ENCODE results near the gene CIITA.

Gene CIITA

DNA sequence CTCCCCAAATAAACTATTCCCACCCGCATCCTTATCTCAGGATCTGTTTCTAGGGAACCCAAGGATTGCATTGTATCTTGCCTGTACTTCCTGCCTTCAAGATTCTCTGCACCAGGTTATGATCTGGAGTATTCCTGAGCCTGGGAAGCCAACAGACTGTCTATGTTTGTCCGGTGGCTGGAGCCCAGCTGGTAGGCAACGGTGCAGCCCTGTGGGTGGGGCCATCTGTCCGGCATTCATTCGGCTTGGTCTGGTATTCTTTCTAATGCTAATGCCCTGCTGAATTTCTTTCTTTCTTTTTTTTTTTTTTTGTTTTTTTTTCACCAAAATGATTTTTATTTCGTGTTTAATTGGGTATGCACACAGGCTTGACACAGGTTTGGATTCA, 37.7 kb upstream of the CIITA start:
- no peak overlapping the region for H3K27ac Mint-ChIP-seq
- H3K4me3 Mint-ChIP-seq: no peak overlapping the region
- no peaks in the 10 kb centered on the region for H3K9me3 Mint-ChIP-seq
- peaks cover 20% of the 10 kb centered on the region for H3K4me1 Mint-ChIP-seq (ENCODE audit: low read depth)
- H3K27me3 Mint-ChIP-seq: peaks cover 6% of the 10 kb centered on the region
- no peaks in the 10 kb centered on the region for H3K36me3 Mint-ChIP-seq (ENCODE audit: low read depth)

DNA sequence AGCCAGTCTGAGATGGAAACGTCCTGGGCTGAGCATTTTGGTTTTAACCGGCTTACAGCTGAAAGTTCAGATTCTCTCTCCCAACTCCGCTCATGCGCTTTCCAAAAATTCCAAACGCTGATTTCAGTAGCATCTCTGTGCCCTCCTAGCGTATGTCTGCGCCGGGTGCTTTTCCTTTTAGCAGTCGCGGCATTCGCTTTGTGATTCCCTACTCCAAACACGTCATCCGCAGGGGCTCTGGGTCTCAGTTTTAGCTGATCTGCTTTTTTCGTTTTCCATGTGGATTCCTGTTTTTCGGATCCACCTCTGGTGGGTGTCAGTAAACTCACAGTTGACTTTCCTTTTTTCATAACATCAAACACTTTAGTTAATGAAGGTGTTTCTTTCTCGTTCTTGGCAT, 36.3 kb upstream of the CIITA start:
- Mint-ChIP-seq H3K4me3 (no peak overlapping the region), H3K4me1 (ENCODE audit: low read depth) (peaks cover 16% of the 10 kb centered on the region), H3K27ac (no peak overlapping the region), H3K36me3 (ENCODE audit: low read depth) (no peaks in the 10 kb centered on the region), H3K27me3 (peaks cover 12% of the 10 kb centered on the region), H3K9me3 (no peaks in the 10 kb centered on the region)

DNA sequence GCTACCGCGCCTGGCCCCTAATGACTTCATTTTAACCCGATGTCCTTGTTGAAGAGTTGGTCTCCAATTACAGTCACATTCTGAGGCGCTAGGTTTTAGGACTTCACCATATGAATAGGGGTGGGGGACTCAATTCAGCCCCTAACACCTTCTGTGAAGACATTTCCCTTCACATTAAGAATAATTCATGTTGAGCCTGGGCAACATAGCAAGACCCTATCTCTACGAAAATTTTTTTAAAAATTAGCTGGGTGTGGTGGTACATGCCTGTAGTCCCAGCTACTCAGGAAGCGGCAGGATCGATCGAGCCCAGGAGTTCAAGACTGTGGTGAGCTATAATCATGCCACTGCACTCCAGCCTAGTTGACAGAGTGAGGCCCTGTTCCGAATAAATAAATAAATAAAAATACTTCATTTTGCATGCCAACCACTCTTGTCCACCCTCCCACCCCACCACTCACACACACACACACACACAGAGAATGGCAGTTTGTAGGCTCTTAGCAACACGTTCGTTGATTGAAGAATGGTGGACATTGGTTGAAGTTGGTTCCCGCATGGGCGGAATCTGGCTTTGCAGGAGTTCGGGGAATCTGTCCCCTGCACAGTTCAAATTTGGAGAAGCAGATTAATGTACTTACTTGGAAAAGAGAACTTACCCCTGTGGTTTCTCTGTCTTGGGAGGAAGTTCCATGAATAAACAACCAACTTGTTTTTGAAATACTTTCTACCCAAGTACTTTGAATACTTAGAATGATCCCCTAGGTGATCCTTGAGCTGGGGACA, 30.6 kb upstream of the CIITA start:
- H3K27me3 Mint-ChIP-seq: peaks cover 13% of the 10 kb centered on the region
- H3K4me1 Mint-ChIP-seq (ENCODE audit: low read depth): peaks cover 7% of the 10 kb centered on the region
- H3K36me3 Mint-ChIP-seq (ENCODE audit: low read depth): no peaks in the 10 kb centered on the region
- H3K27ac Mint-ChIP-seq: no peak overlapping the region
- H3K9me3 Mint-ChIP-seq: no peaks in the 10 kb centered on the region
- no peak overlapping the region for H3K4me3 Mint-ChIP-seq

DNA sequence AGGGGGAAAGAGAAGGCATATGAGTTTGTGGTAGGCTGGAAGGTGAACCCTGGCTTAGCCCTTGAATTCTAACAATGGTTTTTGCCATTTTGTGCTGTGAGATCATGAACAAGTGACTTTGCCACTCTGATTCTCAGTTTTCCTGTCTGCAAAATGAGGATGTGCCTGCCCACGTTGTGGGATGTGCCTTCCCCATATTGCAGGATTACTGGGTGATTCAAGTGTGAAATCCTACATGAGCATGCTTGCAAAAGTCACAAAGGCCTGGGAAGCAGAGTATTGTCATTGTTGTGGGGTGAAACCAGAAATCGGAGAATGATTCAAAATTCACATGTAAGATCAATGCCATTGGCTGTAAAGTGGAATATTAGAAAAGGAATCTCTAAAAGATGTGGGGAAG, 29.8 kb upstream of the CIITA start:
- Mint-ChIP-seq H3K27me3 (peaks cover 13% of the 10 kb centered on the region), H3K9me3 (no peaks in the 10 kb centered on the region), H3K4me3 (no peak overlapping the region), H3K36me3 (ENCODE audit: low read depth) (no peaks in the 10 kb centered on the region), H3K27ac (no peak overlapping the region), H3K4me1 (ENCODE audit: low read depth) (peaks cover 9% of the 10 kb centered on the region)

DNA sequence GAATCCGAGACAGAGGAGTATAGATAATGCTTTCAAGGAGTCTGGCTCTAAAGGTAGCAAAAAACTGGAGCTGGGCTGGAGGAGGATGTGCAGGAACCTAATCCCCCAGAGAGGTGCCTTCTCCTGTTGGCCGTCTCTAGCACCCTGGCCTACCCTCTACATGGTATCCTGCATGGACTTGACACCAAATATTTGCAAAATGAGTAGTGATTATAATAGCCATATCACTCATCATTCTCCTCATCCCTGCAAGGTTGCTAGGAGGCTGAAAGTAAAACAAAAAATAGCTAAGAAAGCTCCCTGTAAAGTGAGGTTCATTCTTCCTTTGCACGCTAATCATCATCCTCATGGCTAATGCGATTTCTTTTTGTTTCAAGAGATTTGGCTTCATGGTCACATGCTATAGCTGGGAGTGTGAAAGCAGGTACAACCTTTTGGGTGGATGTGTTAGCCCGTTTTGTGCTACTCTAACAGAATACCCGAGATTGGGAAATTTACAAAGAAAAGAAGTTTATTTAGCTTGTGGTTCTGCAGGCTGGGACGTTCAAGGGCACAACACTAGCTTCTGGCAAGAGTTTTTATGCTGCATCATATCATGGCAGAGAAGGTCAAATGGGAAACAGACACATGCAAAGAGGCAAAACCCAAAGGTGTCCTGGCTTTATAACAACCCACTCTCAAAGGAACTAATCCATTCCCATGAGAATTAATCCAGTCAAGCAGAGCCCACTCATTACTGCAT, 27.1 kb upstream of the CIITA start:
- Mint-ChIP-seq H3K9me3 (no peaks in the 10 kb centered on the region), H3K4me1 (ENCODE audit: low read depth) (peaks cover 17% of the 10 kb centered on the region), H3K36me3 (ENCODE audit: low read depth) (no peaks in the 10 kb centered on the region), H3K27me3 (peaks cover 13% of the 10 kb centered on the region), H3K27ac (no peak overlapping the region), H3K4me3 (no peak overlapping the region)

DNA sequence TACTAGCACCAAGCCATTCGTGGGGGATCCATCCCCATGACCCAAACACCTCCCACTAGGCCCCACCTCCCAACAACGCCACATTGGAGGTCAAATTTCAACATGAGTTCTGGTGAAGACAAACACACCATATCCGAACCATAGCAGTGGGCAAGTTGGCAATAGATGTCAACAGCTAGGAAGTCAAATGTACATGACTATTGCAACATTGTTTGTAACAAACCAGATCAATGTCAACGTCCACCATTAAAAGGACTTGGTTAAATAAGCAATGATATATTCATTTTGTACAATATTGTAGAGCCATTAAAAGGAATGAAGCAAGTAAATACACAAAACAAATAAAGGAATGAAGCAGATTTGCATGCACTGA, 26.5 kb upstream of the CIITA start:
- Mint-ChIP-seq H3K9me3 (no peaks in the 10 kb centered on the region), H3K4me3 (no peak overlapping the region), H3K27me3 (peaks cover 8% of the 10 kb centered on the region), H3K27ac (no peak overlapping the region), H3K36me3 (ENCODE audit: low read depth) (no peaks in the 10 kb centered on the region), H3K4me1 (ENCODE audit: low read depth) (peaks cover 17% of the 10 kb centered on the region)

DNA sequence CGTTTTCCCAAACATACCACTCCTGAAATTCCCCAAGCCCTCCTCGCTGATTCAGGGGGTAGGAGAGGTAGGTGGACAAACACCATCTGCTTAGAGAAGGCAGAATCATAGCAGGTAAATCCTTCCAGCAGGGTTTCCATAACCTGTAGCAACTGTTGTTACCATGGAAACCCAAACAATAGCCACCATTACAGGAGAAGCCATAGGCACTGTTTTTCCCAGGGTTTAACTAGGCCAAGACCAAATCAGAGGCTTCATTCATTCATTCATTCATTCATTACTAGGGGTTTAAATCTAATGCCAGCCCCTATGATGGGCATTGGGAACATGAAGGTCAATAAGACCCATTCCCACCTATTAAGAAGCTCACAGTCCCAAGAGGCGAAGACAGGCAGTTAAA, 25.5 kb upstream of the CIITA start:
- Mint-ChIP-seq H3K4me1 (ENCODE audit: low read depth) (peaks cover 17% of the 10 kb centered on the region), H3K27me3 (peaks cover 7% of the 10 kb centered on the region), H3K4me3 (no peak overlapping the region), H3K27ac (no peak overlapping the region), H3K36me3 (ENCODE audit: low read depth) (no peaks in the 10 kb centered on the region), H3K9me3 (no peaks in the 10 kb centered on the region)

DNA sequence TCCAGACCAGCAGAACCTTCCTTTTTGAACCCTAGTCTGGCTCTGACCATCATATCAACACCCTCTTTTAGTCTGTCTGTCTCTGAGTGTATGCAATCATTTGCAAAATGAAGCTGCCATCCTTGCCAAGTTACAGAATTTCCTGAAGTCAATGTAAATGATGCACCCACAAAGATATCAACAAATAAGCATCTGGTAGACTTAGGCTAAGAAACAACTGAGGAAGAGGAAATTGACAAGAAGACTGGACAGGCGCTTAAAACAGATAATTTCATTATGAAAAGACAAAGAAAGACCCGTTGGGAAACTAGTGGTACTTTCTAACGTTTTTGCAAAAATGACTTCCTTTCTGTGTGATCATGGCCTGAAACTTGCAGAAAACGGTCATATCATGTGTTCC, 24.7 kb upstream of the CIITA start:
- Mint-ChIP-seq H3K27ac (no peak overlapping the region), H3K4me3 (no peak overlapping the region), H3K9me3 (no peaks in the 10 kb centered on the region), H3K4me1 (ENCODE audit: low read depth) (peaks cover 15% of the 10 kb centered on the region), H3K36me3 (ENCODE audit: low read depth) (no peaks in the 10 kb centered on the region), H3K27me3 (peaks cover 7% of the 10 kb centered on the region)

DNA sequence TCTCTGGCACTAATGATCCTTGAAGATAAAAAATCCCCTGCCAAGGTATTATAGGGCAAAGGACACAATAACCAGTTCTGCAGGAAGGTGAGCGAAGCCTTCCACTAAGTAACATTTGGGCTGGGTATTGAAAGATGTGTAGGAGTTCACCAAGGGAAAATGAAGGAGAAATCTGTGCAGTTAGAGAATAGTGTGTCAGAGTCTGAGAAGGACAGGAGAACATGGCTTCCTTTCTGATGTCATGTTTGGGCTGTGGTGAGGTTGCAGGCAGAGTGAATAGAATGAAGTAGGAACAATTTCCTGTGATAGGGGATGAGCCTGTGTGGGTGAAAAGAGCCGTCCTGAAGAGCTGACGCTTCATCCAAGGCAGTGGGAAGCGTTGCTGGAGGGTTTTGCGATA, 24.1 kb upstream of the CIITA start:
- Mint-ChIP-seq H3K27ac (peak overlapping the region; percentile 1), H3K9me3 (no peaks in the 10 kb centered on the region), H3K36me3 (ENCODE audit: low read depth) (no peaks in the 10 kb centered on the region), H3K4me3 (no peak overlapping the region), H3K27me3 (peaks cover 7% of the 10 kb centered on the region), H3K4me1 (ENCODE audit: low read depth) (peaks cover 13% of the 10 kb centered on the region)

DNA sequence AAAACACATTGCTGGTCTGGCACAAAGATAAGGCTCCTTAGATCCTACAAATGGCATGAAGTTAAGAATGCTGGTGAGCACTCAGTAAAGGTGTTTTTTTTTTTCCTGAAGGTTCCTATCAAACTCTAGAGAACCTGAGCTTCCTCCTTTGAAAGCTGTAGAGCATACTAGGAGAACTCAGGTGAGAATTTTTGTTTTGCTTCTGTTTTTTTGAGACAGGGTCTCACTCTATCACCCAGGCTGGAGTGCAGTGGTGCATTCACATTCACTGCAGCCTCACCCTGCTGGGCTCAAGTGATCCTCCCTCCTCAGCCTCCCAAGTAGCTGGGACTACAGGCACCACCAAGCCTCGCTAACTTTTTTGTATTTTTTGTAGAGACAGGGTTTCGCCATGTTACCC, 21.0 kb upstream of the CIITA start:
- no peaks in the 10 kb centered on the region for H3K36me3 Mint-ChIP-seq (ENCODE audit: low read depth)
- peaks cover 5% of the 10 kb centered on the region for H3K27me3 Mint-ChIP-seq
- no peak overlapping the region for H3K4me3 Mint-ChIP-seq
- H3K4me1 Mint-ChIP-seq (ENCODE audit: low read depth): peaks cover 13% of the 10 kb centered on the region
- H3K9me3 Mint-ChIP-seq: peaks cover 10% of the 10 kb centered on the region
- no peak overlapping the region for H3K27ac Mint-ChIP-seq

DNA sequence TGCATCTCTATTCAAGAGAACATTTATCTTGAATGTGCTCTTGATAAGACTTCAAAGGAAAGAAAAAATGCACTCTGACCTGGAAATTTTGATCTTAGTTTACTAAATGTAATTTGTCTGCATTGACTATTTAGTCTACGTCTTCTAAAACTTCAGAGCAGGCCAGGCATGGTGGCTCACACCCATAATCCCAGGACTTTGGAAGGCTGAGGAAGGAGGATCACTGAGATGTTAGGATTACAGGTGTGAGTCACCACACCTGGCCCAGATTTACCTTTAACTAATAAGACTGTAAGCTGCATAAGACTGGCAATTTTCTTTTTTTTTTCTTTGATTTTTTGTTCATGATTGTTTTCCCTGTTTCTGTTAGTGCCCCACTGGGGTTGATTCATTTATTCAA, 18.8 kb upstream of the CIITA start:
- H3K27ac Mint-ChIP-seq: no peak overlapping the region
- H3K36me3 Mint-ChIP-seq (ENCODE audit: low read depth): no peaks in the 10 kb centered on the region
- peaks cover 10% of the 10 kb centered on the region for H3K9me3 Mint-ChIP-seq
- H3K27me3 Mint-ChIP-seq: peaks cover 13% of the 10 kb centered on the region
- H3K4me1 Mint-ChIP-seq (ENCODE audit: low read depth): peaks cover under 1% of the 10 kb centered on the region
- no peak overlapping the region for H3K4me3 Mint-ChIP-seq

DNA sequence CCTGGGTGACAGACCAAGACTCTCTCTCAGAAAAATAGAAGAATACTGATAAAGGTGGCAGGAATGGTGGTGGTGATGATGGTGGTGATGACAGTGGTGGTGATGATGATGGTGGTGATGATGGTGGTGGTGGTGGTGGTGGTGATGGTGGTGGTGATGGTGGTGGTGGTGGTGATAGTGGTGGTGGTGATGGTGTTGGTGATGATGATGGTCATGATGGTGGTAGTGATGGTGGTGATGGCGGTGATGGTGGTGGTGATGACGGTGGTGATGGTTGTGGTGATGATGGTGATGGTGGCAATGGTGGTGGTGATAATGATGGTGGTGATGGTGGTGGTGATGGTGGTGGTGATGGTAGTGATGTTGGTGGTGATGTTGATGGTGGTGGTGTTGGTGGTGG, 18.0 kb upstream of the CIITA start:
- peaks cover 10% of the 10 kb centered on the region for H3K9me3 Mint-ChIP-seq
- peaks cover 17% of the 10 kb centered on the region for H3K27me3 Mint-ChIP-seq
- H3K4me3 Mint-ChIP-seq: no peak overlapping the region
- no peaks in the 10 kb centered on the region for H3K4me1 Mint-ChIP-seq (ENCODE audit: low read depth)
- H3K36me3 Mint-ChIP-seq (ENCODE audit: low read depth): no peaks in the 10 kb centered on the region
- H3K27ac Mint-ChIP-seq: no peak overlapping the region

DNA sequence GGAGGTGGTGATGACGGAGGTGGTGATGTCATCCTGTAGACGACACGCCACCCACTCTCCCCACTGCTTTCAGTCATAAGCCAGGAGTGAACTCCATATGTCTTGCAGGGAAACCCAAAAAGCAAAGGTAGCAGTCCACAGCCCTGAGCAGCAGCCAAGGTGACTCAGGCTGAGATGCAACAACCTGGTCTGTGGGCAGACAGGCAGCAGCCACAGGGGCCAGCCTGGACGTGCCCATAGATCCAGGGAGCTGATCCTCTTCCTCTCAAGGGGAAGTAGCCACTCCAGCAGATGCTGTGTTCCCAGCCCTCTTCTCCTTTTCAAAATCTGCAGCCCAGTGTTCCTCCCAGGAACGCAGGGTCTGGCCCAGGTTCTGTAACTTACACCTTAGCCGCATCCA, 17.3 kb upstream of the CIITA start:
- Mint-ChIP-seq H3K9me3 (peaks cover 10% of the 10 kb centered on the region), H3K27me3 (peaks cover 19% of the 10 kb centered on the region), H3K27ac (no peak overlapping the region), H3K36me3 (ENCODE audit: low read depth) (no peaks in the 10 kb centered on the region), H3K4me1 (ENCODE audit: low read depth) (no peaks in the 10 kb centered on the region), H3K4me3 (no peak overlapping the region)

DNA sequence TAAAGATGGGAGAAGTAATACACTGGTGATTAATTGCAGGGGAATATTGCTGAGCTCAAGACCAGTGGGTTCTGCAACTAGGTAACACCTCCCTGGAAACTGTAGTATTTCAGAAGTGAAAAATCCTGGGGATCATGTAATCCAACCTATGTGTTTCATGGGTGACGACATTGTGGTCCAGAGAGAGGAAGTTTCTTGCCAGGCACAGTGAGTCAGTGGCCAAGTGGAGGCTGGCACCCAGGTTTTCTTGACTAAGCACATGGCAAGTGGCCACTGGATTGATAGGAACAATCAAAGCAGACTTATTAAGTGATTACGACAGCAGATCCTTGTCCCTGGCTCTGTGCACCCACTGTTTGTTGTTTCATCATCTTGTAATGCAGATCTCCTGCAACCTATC, 14.6 kb upstream of the CIITA start:
- no peak overlapping the region for H3K27ac Mint-ChIP-seq
- H3K9me3 Mint-ChIP-seq: peaks cover 10% of the 10 kb centered on the region
- H3K4me3 Mint-ChIP-seq: no peak overlapping the region
- H3K4me1 Mint-ChIP-seq (ENCODE audit: low read depth): peaks cover 4% of the 10 kb centered on the region
- no peaks in the 10 kb centered on the region for H3K36me3 Mint-ChIP-seq (ENCODE audit: low read depth)
- H3K27me3 Mint-ChIP-seq: peaks cover 28% of the 10 kb centered on the region

DNA sequence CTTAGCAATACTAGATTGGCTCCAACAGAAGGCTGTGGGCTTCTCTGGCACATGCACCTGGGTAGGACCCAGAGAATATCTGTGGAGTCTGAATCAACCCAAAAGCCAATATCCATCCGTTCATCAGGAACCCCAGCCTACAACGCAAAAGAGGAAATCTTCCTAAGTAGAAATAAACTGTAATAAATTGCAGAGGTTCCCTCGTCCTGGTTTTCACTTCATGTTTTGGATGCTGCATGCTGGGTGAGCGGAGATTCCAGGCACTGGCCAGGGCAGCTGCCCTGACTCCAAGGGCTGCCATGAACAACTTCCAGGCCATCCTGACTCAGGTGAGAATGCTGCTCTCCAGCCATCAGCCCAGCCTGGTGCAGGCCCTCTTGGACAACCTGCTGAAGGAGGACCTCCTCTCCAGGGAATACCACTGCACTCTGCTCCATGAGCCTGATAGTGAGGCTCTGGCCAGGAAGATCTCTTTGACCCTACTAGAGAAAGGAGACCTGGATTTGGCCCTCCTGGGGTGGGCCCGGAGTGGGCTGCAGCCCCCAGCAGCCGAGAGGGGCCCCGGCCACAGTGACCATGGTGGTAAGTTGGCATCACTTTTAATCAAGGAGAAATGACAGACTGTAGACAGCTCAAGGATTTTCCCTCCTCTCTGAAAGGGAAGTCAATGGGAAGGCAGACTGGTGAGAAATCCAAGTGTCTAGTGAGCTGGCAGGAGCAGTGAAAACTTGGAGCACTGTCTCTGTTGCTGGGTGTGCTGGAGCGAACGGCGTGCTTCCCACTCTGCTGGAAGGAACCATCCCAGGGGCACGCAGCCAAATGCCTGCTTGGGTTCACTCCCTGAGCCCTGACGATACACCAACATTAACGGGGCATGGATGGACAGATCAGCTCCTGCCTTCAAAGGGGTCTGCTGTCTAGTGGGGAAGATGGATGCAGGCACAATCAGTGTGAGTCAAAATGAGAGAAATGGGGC, 10.7 kb upstream of the CIITA start:
- H3K27me3 Mint-ChIP-seq: peaks cover 32% of the 10 kb centered on the region
- peaks cover 39% of the 10 kb centered on the region for H3K4me1 Mint-ChIP-seq (ENCODE audit: low read depth)
- no peaks in the 10 kb centered on the region for H3K36me3 Mint-ChIP-seq (ENCODE audit: low read depth)
- no peak overlapping the region for H3K27ac Mint-ChIP-seq
- no peaks in the 10 kb centered on the region for H3K9me3 Mint-ChIP-seq
- H3K4me3 Mint-ChIP-seq: no peak overlapping the region

Measured in stimulated activated naive CD8-positive, alpha-beta T cell treated with anti-CD3 and anti-CD28 coated beads, Interleukin-15, Interleukin-2, amounts not matched to agents 100 ng/mL and 50 ng/mL, for 24 hours (primary cell).